Spleen (tissue), 11 donors: ENCODE data around the gene DHDH. TPM values are rescaled to one million over a fixed set of nuclear protein-coding genes. Genes with fewer than 3 reads are reported as not detected.
A peak's percentile ranks its signal among the peaks of the same experiment; 100 is the strongest.

Experiments used
- DNase-seq: peaks from one replicate; pipeline ENCODE4 v3.0.0-alpha.2; 2020
- H3K27ac ChIP-seq, 8 donors: fragments of 200-600 bp; sonication (generic) in 7 of 8; 1 replicate in 4 of 8; 2 replicates in 4 of 8; pipeline versions ENCODE4 v1.5.0 to v1.8.0; 2016 to 2021; ENCODE audit warnings: inconsistent platforms in 4 of 8, mild to moderate bottlenecking in 4 of 8, moderate library complexity in 1 of 8
- H3K27me3 ChIP-seq, 7 donors: fragments of 200-600 bp; sonication (generic) in 6 of 7; replicated peaks in 1 of 7; 1 replicate in 4 of 7; 2 replicates in 3 of 7; pipeline versions ENCODE4 v1.5.0 to v1.8.0; 2016 to 2021; ENCODE audit warnings: inconsistent platforms in 3 of 7, mild to moderate bottlenecking in 1 of 7
- H3K36me3 ChIP-seq, 6 donors: fragments of 200-600 bp; sonication (generic) in 5 of 6; 1 replicate in 4 of 6; 2 replicates in 2 of 6; pipeline versions ENCODE4 v1.5.0 to v1.8.0; 2016 to 2021; ENCODE audit warnings: inconsistent platforms in 2 of 6
- H3K4me1 ChIP-seq, 6 donors: fragments of 200-600 bp; sonication (generic) in 5 of 6; 1 replicate in 3 of 6; 2 replicates in 3 of 6; pipeline versions ENCODE4 v1.5.0 to v1.8.0; 2016 to 2021; ENCODE audit warnings: inconsistent platforms in 3 of 6
- H3K4me3 ChIP-seq, 8 donors: fragments of 200-600 bp; sonication (generic) in 7 of 8; 1 replicate in 4 of 8; 2 replicates in 4 of 8; pipeline versions ENCODE4 v1.5.0 to v1.8.0; 2016 to 2021; ENCODE audit warnings: inconsistent platforms in 4 of 8, mild to moderate bottlenecking in 4 of 8, moderate library complexity in 2 of 8
- H3K9me3 ChIP-seq, 8 donors: fragments of 200-600 bp; sonication (generic) in 7 of 8; 1 replicate in 4 of 8; 2 replicates in 4 of 8; pipeline versions ENCODE4 v1.5.0 to v1.8.0; 2016 to 2021; ENCODE audit warnings: inconsistent platforms in 4 of 8
- CTCF ChIP-seq, 11 experiments: fragments of 200-600 bp in 7 of 11; fragments of 450-650 bp in 4 of 11; sonication (generic) in 4 of 11; IDR thresholded peaks in 8 of 11; conservative IDR thresholded peaks in 3 of 11; 1 replicate in 7 of 11; 2 replicates in 4 of 11; pipeline versions ENCODE4 v1.4.0 to v1.8.0; 2016 to 2021; ENCODE audit warnings: antibody characterized with exemption in 11 of 11, inconsistent platforms in 4 of 11, mild to moderate bottlenecking in 1 of 11
- POLR2A ChIP-seq, 3 donors: fragments of 450-650 bp; IDR thresholded peaks; one replicate each; pipeline ENCODE4 v1.5.1; 2017; ENCODE audit warnings: antibody characterized with exemption in 3 of 3, mild to moderate bottlenecking in 1 of 3
- POLR2AphosphoS5 ChIP-seq, 3 donors: sonication (generic); formaldehyde crosslinking; IDR thresholded peaks; one replicate each; pipeline ENCODE4 v1.5.1; 2017; ENCODE audit warnings: antibody characterized with exemption in 3 of 3
- WGBS, 5 donors: extraction: QIAGEN DNeasy Blood & Tissue Kit in 3 of 5; methylation state at CpG; one replicate each; pipeline versions ENCODE4 v1.1.5 to v1.1.7; 2013 to 2018; 5-methylcytosine and 5-hydroxymethylcytosine counted together
- intact Hi-C: fragments of 100-400 bp; cut with DNase I; formaldehyde crosslinking; loops from one replicate; pipeline ENCODE4 v1.15.0; 2023; ENCODE audit warnings: low total_unique reads
- polyA plus RNA-seq, 3 donors: library from polyadenylated mRNA; stranded (reverse); fragments of 200-250 nt; gene quantifications; one replicate each; pipeline ENCODE4 v1.2.1, GENCODE V29; 2013
- total RNA-seq, 7 donors: library from RNA; depleted of rRNA in 3 of 7; stranded (reverse); fragments of >200 nt in 3 of 7; fragmentation: NEBNext Ultra II Directional in 4 of 7; extraction: Animal tissue kit (Norgen Biotek cat#: 25700) in 4 of 7; gene quantifications; one replicate each; pipeline versions ENCODE4 v1.1.0 to v1.2.1, GENCODE V29; 2016 to 2021
- donor health status: healthy with polysubstance abuse.
- donor health status: DM: no; HTN: no; CAD: no; lungs with moderate emphysema.
- donor health status: DM: no; HTN: no; CAD: no.
- donor health status: Bipolar disorder and iron deficiency.
- donor health status: healthy.
- donor health status: DM: no; HTN: no; CAD: no.
- donor health status: DM: yes; HTN: yes; CAD: no.

DHDH gene
- total and polyA plus RNA-seq, 10 donors = 0.51 to 4.5 (median 2.1) TPM; not detected in 1

GRCh38 chr19:48928164-48929025 is 5.1 kb upstream of the DHDH start:
- no peak overlapping the region for H3K27ac ChIP-seq
- H3K9me3 ChIP-seq = no peaks in the 10 kb centered on the region
- intact Hi-C loops = no loop called here
- WGBS, 5 donors = 85 to 92% (median 90%) methylated on average over 15 of the region's 15 CpGs
- no peak overlapping the region for H3K4me3 ChIP-seq
- peaks cover 0 to 9% (median 1%) of the 10 kb centered on the region in 6 donors for H3K36me3 ChIP-seq
- peaks cover 0 to 16% (median 0%) of the 10 kb centered on the region in 7 donors for H3K27me3 ChIP-seq
- H3K4me1 ChIP-seq = peaks cover 0 to 18% (median 6%) of the 10 kb centered on the region in 6 donors
- DNase-seq = no peak
- TF ChIP-seq POLR2AphosphoS5 (IDR thresholded peaks at IDR 0.05) (no peak), CTCF (IDR thresholded peaks at IDR 0.05 in 8 of 11, conservative IDR thresholded peaks at IDR 0.05 in 3 of 11) (no peak), POLR2A (IDR thresholded peaks at IDR 0.05) (no peak)

GRCh38 chr19:48934837-48935236 is 1.3 kb downstream of the DHDH start:
- 75 to 88% (median 79%) methylated on average over 17 to 19 of the region's 19 CpGs for WGBS, 5 donors

GRCh38 chr19:48935864-48936263 is 2.4 kb downstream of the DHDH start:
- WGBS, 5 donors = 94 to 98% (median 96%) methylated on average over 25 of the region's 25 CpGs
- Histone ChIP-seq H3K36me3 (peaks cover 0 to 2% (median 0%) of the 10 kb centered on the region in 6 donors), H3K4me3 (no peak overlapping the region), H3K27me3 (peaks cover 0 to 19% (median 0%) of the 10 kb centered on the region in 7 donors), H3K4me1 (peaks cover 6 to 25% (median 17%) of the 10 kb centered on the region in 6 donors), H3K27ac (no peak overlapping the region), H3K9me3 (peaks cover 0 to 6% (median under 1%) of the 10 kb centered on the region in 8 donors)
- no peak for TF ChIP-seq CTCF (IDR thresholded peaks at IDR 0.05 in 8 of 11, conservative IDR thresholded peaks at IDR 0.05 in 3 of 11)
- TF ChIP-seq POLR2A (IDR thresholded peaks at IDR 0.05) = no peak
- no peak for TF ChIP-seq POLR2AphosphoS5 (IDR thresholded peaks at IDR 0.05)
- intact Hi-C loops = no loop called here
- DNase-seq = no peak

More at GRCh38 chr19:48934837-48935236, 1.3 kb downstream of the DHDH start:
- intact Hi-C loops = no loop called here
- TF ChIP-seq POLR2A (IDR thresholded peaks at IDR 0.05) = no peak
- TF ChIP-seq POLR2AphosphoS5 (IDR thresholded peaks at IDR 0.05) = peak in 1 of 3 donors; percentile 23
- TF ChIP-seq CTCF (IDR thresholded peaks at IDR 0.05 in 8 of 11, conservative IDR thresholded peaks at IDR 0.05 in 3 of 11) = no peak
- Histone ChIP-seq H3K27ac (peak overlapping the region in 6 of 8 donors; percentile 13 to 69 (median 60)), H3K36me3 (no peaks in the 10 kb centered on the region), H3K4me3 (no peak overlapping the region), H3K9me3 (no peaks in the 10 kb centered on the region), H3K27me3 (peaks cover 0 to 19% (median 0%) of the 10 kb centered on the region in 7 donors), H3K4me1 (peaks cover 6 to 25% (median 17%) of the 10 kb centered on the region in 6 donors)
- DNase-seq = no peak

GRCh38 chr19:48938256-48938655 is 4.8 kb downstream of the DHDH start:
- Histone ChIP-seq H3K9me3 (peaks cover 0 to 11% (median 3%) of the 10 kb centered on the region in 8 donors), H3K27me3 (peaks cover 0 to 4% (median 0%) of the 10 kb centered on the region in 7 donors), H3K36me3 (peaks cover 0 to 4% (median 0%) of the 10 kb centered on the region in 6 donors), H3K4me3 (no peak overlapping the region), H3K4me1 (peaks cover 6 to 24% (median 11%) of the 10 kb centered on the region in 6 donors), H3K27ac (peak overlapping the region in 6 of 8 donors; percentile 36 to 78 (median 72))
- no peak for DNase-seq
- intact Hi-C loops = no loop called here
- TF ChIP-seq POLR2AphosphoS5 (IDR thresholded peaks at IDR 0.05) (no peak), CTCF (IDR thresholded peaks at IDR 0.05 in 8 of 11, conservative IDR thresholded peaks at IDR 0.05 in 3 of 11) (no peak), POLR2A (IDR thresholded peaks at IDR 0.05) (no peak)
- WGBS, 5 donors = 80 to 95% (median 84%) methylated on average over 7 of the region's 7 CpGs
